NCI-H146 treated with DMSO at 0.1 percent for 48 hours (cell line): ENCODE results near the gene ZNF322.

Source experiments
- DNase-seq: peaks from one replicate; lab custom pipeline; 2025; ENCODE audit not compliant: unreplicated experiment; lab: John Stamatoyannopoulos, UW

Gene ZNF322

GRCh38 chr6:26613689-26614683, 45.6 kb downstream of the ZNF322 start:
- no peak for DNase-seq

GRCh38 chr6:26613201-26613600, 46.3 kb downstream of the ZNF322 start:
- DNase-seq, result no peak

- DNase-seq, result no peak
Observed at GRCh38 chr6:26611599-26611998, 47.9 kb downstream of the ZNF322 start.

- no peak for DNase-seq
Observed at GRCh38 chr6:26609463-26609862, 50.1 kb downstream of the ZNF322 start.

GRCh38 chr6:26607434-26608230, 51.9 kb downstream of the ZNF322 start:
- peak; percentile 41 for DNase-seq

- no peak for DNase-seq
Observed at GRCh38 chr6:26604797-26605196, 54.7 kb downstream of the ZNF322 start.

- no peak for DNase-seq
Observed at GRCh38 chr6:26604026-26604425, 55.5 kb downstream of the ZNF322 start.

GRCh38 chr6:26602262-26602661, 57.3 kb downstream of the ZNF322 start:
- DNase-seq, result no peak

GRCh38 chr6:26600759-26601158, 58.8 kb downstream of the ZNF322 start:
- no peak for DNase-seq

- DNase-seq, result no peak
Observed at GRCh38 chr6:26599591-26599990, 60.0 kb downstream of the ZNF322 start.

- DNase-seq, result no peak
Observed at GRCh38 chr6:26599134-26599533, 60.4 kb downstream of the ZNF322 start.

- no peak for DNase-seq
Observed at GRCh38 chr6:26598267-26598666, 61.3 kb downstream of the ZNF322 start.

GRCh38 chr6:26597821-26598220, 61.7 kb downstream of the ZNF322 start:
- no peak for DNase-seq

GRCh38 chr6:26597389-26597766, 62.2 kb downstream of the ZNF322 start:
- DNase-seq, result no peak

GRCh38 chr6:26596579-26597388, 62.8 kb downstream of the ZNF322 start, which contains the start of gene ABT1:
Gene ABT1, plus strand, starts transcription at chr6:26596953. Its CDS starts 30 bp downstream, at chr6:26596983.
- peak; percentile 98 for DNase-seq

GRCh38 chr6:26595669-26596269, 63.8 kb downstream of the ZNF322 start:
- DNase-seq, result peak; percentile 74

- peak; percentile 83 for DNase-seq
Observed at GRCh38 chr6:26594730-26595632, 64.6 kb downstream of the ZNF322 start.

- no peak for DNase-seq
Observed at GRCh38 chr6:26594131-26594498, 65.4 kb downstream of the ZNF322 start.

- peak; percentile 16 for DNase-seq
Observed at GRCh38 chr6:26593278-26594130, 66.0 kb downstream of the ZNF322 start.
